Fibroblast of skin of right quadriceps (primary cell): ENCODE data around the gene ZNF497.
A peak's percentile ranks its signal among the peaks of the same experiment; 100 is the strongest.
"Not testable (repeated sequence)": the region's sequence is repeated elsewhere in the genome, so short reads cannot be mapped to it uniquely, and the experiment has no call there.

Experiments used
- DNase-seq: peaks from one replicate; pipeline ENCODE4 v3.0.0-alpha.2; 2013

The ZNF497 gene

DNA sequence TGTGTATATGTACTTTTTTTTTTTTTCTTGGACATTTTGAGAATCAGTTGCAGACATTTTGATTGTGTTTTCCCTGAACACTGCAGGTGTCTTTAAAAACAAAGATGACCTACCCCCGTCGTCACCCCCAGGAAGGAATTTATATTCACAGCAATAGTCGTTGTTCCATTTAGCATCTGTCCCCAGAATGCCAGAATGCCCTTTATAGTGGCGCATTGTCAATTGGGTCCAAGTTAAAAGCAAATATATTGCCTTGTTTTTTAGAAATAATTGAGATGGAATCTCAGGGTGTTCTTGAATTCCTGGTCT, 31.1 kb upstream of the ZNF497 start:
- no peak for DNase-seq

- no peak for DNase-seq
Observed at GRCh38 chr19:58392945-58393724, 30.6 kb upstream of the ZNF497 start.

GRCh38 chr19:58388175-58388526, 25.6 kb upstream of the ZNF497 start:
- no peak for DNase-seq

DNA sequence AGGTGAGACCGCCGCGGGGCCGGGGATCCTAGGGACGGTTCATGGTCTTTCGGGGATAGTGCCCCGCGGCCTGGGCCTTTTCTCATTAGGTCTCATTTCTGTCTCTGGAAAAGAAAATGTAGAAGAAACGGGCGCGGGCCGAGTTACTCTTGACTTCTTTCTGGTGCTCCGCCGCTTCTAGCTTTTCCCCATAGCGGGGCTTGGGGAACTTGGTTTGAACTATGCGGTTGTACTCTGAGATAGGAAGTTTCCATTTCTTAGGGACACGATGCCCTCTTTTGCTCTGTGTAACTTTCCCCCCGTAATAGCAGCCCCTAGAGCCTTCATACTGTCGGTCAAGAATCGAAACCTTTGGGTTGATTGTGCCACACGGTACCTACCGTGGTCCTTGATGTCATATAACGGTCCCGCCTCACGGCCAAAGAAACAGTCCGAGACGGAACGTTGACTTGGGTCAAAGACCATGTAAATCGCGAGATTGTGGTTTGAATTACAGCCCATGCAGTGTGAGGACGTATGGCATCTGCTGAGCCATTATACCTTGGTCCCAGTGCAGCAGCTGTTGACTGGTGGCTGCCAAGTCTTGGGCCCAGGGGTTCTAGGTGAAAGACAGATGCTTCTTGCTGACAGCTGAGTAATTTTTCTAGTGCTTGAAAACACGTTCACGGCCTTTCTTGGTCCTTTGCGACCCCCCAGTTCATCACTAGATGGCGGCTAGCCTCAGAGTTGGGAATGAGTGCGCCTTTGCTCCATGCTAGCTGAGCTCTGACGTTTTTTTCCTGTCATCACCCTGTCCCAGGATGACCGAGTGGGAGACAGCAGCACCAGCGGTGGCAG, 25.0 kb upstream of the ZNF497 start:
- no peak for DNase-seq

- DNase-seq = peak; percentile 99
Observed at GRCh38 chr19:58386576-58387337, 24.2 kb upstream of the ZNF497 start, which contains the start of gene RPS5. RPS5 (plus strand) TSS chr19:58387269; CDS start chr19:58388138, 869 bp downstream.

GRCh38 chr19:58385891-58386575, 23.5 kb upstream of the ZNF497 start:
- DNase-seq = no peak

GRCh38 chr19:58385313-58385890, 22.9 kb upstream of the ZNF497 start:
- DNase-seq = no peak

DNA sequence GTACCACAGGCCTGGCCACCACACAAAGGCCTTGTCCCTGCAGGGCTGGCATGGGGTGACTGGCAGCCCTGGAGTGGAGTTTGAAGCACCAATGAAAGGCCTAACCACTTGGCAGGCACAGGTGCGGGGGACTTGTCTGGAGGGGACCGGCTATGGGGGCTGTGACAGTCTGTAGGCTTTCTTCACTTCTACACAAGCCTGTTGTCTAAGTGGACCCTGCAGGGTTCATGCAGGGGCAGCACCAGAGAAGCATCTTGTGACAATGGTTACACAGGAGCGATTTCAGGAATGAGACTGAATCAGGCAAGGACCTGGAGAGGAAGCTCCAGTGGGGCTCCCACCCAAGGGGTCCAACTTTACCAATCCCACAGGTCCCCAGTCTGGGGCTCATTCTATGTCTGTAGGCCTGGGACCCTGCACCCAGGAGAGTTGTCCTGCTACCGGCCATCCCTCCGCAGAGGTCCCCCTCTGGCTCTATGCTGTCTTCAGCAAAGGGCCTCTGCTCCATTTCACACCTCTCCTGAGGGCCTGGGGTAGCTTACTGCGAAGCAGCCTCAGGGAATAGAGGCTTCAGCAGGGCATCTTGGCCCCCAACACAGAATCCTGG, 20.5 kb upstream of the ZNF497 start:
- no peak for DNase-seq

- no peak for DNase-seq
Observed at GRCh38 chr19:58381460-58382212, 19.1 kb upstream of the ZNF497 start.

GRCh38 chr19:58380662-58381459, 18.3 kb upstream of the ZNF497 start, which contains the start of gene ZNF837:
ZNF837 (minus strand) TSS chr19:58381030; CDS start chr19:58369332, 11,698 bp downstream.
- peak; percentile 100 for DNase-seq

GRCh38 chr19:58380037-58380661, 17.6 kb upstream of the ZNF497 start:
- DNase-seq = no peak

- no peak for DNase-seq
Observed at GRCh38 chr19:58379246-58379645, 16.7 kb upstream of the ZNF497 start.

DNA sequence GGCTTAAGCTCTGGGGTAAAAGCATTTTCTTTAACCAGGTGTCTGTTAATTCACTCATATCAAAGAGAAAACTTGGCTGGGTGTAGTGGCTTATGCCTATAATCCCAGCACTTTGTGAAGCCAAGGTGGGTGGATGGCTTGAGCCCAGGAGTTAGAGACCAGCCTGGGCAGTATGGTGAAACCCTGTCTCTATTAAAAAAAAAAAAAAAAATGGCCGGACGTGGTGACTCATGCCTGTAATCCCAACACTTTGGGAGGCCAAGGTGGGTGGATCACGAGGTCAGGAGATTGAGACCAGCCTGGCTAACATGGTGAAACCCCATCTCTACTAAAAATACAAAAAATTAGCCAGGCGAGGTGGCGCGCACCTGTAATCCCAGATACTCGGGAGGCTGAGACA, 14.2 kb upstream of the ZNF497 start:
- DNase-seq = not testable (repeated sequence)

DNA sequence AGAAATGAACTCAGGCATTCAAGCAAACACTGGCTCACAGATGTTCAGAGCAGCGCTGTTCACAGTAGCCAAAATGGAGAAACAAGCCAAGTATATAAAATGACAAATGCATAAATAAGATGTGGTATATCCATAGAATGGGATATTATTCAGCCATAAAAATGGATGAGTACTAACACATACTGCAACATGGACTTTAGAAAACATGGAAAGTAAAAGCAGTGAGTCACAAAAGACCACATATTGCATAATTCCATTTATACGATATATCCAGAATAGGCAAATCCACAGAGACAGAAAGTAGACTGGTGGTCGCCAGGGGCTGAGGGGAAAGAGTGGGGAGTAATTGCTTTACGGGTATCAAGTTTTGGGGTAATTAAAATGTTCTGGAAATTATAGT, 11.6 kb upstream of the ZNF497 start:
- no peak for DNase-seq

GRCh38 chr19:58372311-58373133, 10.0 kb upstream of the ZNF497 start:
- DNase-seq = no peak

DNA sequence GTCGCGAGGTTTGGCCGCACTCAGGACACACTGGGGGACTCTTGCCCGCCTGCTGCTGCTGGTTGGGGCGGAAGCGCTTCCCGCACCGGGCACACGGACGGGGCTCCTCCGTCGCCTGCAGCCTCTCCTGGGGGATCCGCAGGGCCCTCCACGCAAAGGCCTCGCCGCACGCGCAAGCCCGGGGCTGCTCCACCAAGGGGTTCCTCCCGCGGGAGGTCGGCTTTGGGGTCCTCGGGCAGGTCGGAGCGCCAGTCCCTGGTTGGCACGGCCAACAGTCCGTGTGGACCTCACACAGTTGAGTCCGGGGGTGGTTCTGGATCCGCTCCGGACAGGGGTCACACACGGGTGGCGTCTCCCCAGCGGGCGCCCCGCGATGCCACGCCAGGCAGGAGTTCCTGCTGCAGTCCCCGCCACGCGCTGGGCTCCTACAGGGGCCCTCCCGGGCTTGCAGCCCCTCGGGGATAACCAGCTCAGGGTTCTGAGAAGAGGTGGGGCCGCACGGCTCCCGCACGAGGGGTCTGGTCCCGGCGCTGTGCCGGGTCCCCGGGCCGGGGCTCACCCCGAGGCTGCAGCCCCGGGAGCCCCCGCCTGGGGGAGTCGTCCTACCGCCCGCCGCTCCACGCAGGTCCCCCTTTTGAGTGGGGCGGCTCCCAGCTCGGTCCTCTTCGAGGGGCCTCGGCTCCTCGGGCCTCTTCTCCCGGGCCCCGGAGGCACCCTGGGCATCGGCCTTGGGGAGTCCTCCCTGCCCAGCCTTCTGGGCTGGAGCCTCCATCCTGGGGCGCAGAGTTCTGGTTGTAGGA, 6.2 kb upstream of the ZNF497 start:
- DNase-seq = no peak

- no peak for DNase-seq
Observed at GRCh38 chr19:58367698-58368454, 5.3 kb upstream of the ZNF497 start.
